ENCODE data around the gene EEFSEC.

Gene EEFSEC

DNA sequence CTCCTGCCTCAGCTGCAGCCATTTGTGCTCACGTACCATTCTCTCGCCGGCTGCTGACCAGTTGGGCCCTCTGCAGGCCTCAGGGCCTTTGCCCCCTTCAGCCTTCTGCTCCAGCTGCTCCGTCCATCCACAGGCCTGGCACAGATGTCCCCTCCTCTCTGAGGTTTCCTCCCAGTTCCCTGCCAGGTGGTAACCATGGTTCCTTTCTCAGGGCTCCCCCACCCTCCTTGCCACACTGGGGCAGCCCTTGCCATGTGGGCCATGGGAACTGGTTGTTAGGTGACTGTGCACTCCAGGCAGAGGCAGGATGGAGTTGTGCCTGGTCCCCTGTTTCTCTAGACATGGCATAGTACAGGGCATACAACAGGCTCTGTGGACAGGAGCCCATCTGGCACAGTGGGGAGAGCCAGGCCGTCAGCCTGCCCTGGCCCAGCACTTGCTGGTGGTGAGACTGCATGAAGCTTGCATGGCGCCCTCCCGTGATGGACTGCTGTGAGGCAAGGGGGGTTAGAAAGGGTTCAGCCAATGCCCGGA, 164.5 kb downstream of the EEFSEC start:
- DNase-seq (ENCODE audit: low spot score) = no peak

GRCh38 chr3:128318275-128318941, 165.1 kb downstream of the EEFSEC start:
- DNase-seq (ENCODE audit: low spot score) = no peak

DNA sequence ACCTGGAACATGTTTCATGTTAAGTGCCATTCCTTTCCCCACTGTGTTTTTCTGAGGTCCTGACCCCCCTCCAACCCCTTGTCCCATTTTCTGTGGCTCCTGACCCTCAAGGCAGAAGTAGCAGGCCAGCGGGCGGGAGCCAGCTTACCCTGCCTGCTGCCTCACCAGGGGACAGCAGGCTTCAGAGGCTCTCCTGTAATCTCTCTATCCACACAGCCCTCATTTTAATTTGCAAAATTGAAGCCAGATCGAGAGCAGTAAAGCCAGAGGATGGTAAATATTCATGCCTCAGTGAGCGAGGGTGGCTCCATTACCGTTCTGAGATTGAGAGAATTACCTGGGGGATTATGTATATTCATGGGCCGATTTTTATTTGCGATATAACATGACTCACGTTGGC, 165.8 kb downstream of the EEFSEC start:
- no peak for DNase-seq (ENCODE audit: low spot score)

- DNase-seq (ENCODE audit: low spot score) = no peak
These were observed 166.5 kb downstream of the EEFSEC start for GRCh38 chr3:128319741-128320141.

- DNase-seq (ENCODE audit: low spot score) = no peak
These were observed 167.5 kb downstream of the EEFSEC start for GRCh38 chr3:128320551-128321340.

GRCh38 chr3:128321418-128321817, 168.1 kb downstream of the EEFSEC start:
- DNase-seq (ENCODE audit: low spot score) = no peak

DNA sequence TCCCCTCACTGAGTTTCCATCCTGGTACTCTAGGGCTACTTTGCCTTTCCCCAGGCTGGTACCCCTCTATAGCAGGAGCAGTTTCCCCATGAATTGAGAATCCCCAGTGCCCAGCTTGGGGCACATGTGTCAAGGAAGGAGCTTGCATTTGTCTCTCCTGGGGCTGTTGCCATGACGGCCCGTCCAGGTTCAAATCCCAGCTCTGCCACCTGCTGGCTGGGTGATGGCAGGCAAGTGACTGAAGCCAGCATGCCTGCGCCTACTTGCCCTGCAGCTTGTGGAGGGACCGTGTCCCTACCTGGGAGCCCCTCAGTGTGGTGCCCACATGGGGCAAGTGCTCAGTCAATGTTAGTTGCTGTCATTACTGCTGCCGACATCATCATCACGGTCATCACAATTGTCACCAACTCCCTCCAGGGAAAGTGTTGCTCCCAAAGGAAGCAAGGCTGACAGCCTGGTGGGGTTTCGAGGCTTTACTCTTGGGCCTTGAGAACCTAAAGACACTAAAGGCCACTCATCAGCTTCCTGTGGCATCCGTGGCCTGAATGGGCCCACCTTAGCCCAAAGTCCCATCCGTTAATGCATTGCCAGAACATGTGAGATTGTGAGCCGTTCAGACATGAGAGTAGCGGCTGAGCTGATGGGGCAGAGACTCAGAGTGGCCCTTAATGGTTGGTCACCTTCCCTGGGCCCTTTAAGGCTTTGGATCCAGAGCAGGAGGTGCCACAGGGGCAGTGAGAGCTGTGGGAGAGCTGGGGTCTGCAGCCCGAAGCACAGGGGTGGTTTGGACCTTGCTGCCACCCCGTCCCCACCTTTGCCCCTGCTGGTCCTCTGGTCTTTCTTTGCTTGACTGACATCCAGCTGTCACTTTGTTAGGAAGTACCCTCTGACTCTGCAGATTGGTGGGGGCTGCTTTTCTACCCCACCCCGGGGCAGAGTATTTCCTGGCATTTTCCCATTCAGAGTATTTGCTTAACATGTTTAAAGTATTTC, 169.0 kb downstream of the EEFSEC start:
- peak; percentile 30 for DNase-seq (ENCODE audit: low spot score)

DNA sequence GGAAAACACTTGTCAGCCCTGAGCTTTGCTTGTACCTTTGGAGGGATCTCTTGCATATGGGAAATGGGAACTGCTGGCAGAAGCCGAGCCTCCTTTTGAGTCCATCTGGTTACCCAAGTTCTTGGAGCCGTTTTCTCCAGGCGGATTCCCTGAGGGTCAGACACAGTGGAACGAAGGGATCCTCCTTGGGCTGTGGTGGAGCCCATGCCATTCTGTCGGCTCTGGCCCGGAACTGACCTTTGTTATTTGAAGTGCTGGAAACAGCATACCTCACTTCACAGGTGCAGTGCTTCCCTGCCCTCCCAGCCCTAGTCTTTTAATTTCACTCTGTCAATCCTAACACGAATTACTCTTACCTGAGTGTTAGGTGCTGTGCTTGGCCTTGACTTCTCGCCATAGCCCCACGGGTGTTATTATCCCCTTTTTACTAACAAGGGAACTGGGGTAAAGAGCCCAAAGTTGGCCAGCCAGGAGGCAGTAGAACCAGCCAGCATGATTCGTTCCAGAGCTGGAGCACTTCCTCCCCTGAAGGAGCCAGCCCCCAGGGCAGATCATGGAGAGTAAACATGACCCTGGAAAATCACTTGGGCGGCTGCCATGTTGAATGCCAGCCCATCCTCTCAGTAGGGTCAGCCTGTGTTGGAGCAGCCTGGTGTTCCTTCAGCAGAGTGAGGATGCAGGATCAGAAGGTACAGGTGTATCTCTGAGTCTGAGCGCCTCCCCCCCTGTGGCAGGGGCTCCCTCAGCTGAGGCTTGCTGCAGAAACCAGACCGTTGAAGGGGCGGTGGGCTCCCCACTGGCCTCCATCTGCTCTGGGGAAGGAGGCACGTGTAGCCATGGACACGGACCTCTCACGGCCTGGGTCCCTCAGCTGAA, 170.2 kb downstream of the EEFSEC start:
- no peak for DNase-seq (ENCODE audit: low spot score)

DNA sequence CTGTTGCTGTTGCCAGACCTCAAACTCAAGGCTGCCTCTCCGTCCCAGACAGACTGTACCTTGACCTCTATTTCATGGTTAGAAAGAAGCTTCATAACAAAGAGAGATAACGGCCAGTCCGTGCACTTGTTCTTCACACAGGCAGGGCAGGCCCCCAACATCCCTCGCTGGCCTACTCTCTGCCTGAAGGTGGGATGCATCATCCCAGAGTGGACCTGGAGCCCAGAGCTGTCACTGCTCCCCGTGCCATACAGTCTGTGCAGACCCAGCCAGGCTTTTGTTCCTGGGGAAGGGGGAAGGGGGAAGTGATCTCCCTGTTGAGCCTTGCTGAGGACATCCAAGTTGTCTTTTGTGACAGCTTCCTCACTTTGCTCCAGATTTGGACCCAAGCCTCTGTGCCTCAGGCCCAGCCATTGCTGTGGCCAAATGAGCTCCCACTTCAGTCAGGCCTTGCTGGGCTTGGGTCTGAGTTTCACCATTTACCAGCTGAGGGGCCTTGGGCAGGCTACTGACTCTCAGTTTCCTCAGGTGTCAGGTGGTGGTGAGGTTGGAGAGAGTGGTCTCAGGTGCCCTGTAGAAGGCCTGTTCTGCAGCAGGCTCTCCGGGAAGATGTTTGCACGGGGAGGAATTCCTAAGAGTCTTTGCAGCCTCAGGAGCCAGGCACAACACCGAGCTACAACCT, 171.8 kb downstream of the EEFSEC start:
- no peak for DNase-seq (ENCODE audit: low spot score)

DNA sequence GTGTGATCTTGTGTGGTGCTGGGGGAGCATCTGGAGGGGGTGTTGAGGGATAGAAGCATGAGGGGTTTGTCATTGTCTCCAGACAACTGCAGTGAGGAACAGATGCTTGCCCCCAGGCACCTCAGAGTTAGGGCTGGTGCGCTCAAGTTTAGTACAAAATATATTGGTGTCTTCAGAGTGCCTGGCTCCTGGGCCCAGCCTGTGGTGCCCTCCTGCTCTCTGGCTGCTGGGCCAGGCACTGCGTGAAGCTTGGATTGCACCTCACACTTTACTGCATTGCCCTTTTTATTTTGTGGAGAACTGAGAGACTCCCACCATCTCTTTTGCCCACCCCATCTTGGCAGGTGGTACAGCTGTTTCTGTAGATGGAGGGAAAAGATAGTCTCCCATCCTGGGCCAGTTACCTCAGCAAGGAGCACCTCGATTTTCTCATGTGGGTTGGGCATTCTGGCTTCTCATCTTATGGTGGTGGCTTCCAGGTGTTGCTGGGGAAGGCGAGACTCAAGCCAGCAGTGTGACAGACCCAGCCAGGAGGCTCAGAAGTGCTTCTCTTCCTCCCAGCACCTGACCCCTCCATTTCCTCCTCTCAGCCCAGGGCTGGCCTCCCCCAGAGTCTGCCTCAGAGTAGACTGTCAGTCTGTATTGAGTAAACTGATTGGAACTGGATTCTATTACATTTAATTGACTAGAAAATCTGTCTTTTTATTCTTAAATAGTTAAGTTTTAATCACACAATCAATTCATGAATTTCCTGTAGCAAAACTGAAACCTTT, 173.0 kb downstream of the EEFSEC start:
- DNase-seq (ENCODE audit: low spot score) = no peak

- no peak for DNase-seq (ENCODE audit: low spot score)
These were observed 174.3 kb downstream of the EEFSEC start for GRCh38 chr3:128327606-128328031.

DNA sequence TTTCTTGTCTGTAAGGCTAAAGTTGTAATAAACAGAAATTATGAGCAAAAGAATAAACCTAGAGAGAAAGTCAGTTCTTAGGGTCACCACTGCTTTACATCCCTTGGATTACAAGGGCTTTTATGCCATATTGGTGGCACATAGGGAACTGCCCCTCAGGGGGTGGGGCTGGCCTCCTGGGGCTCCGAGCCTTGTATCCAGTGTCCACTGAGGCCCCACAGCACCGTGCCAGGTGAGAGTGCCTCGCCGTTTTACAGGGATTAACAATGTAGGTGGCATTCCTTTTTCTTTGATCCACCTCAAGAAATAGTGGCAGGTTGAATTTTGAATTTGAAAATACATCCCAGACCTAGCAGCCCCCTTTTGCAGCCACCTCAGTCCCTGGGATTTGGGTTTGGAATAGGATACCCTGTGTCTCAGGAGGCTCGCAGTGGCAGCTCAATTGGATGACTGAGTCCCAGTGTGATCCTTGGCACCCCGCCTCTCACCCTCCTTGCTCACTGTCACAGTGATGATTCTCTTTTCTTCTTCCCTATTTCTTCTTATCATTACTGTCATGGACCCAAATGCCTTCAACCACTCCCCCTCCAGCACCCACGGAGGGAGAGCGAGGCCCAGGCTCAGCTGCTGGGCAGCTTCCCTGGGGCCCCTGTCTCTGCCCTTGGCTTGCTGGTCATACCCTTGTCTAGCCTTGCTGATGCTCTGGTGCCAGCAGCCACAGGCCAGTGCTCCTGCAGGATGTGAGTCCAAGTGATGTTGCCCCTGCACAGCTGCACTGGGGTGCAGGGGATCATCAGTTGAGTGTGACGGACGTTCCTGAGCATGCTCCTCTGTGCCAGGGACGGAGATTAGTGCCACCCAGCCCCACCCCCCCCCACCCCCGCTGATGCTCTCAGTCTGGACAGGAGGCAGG, 175.5 kb downstream of the EEFSEC start:
- no peak for DNase-seq (ENCODE audit: low spot score)

DNA sequence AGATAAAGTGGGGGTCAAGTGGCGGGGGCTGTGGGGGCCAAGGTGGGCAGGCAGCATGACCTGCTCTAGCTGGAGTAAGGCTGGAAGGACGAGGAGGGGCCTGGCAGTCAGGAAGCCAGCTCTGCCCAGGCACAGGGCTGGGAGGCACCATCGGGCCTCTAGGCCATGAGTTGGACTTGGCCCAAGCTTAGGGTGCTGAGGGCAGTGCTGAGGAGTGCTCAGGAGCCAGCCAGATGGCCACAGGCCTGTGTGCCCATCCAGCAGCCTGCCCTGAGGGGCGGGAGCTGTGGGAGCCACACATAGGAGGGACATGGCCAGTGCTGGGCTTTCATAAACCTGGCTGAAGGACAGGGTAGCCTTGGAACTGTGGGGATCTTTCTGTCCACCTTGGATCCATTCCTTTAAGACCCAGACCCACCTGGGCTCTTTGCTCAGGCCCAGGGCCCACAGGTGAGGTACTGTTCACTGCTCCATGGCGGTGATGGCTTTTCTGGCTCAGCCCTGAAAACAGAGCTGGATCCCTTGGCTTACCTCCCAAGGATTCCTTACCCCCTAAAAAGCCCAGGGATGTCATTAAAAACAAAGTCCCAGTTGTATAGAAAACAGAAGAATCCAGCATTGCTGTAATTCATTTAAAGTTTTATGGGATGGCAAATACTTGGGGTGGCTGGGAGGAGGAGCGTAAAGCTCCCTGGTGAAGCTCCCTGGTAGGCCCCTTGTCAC, 176.4 kb downstream of the EEFSEC start:
- no peak for DNase-seq (ENCODE audit: low spot score)

DNA sequence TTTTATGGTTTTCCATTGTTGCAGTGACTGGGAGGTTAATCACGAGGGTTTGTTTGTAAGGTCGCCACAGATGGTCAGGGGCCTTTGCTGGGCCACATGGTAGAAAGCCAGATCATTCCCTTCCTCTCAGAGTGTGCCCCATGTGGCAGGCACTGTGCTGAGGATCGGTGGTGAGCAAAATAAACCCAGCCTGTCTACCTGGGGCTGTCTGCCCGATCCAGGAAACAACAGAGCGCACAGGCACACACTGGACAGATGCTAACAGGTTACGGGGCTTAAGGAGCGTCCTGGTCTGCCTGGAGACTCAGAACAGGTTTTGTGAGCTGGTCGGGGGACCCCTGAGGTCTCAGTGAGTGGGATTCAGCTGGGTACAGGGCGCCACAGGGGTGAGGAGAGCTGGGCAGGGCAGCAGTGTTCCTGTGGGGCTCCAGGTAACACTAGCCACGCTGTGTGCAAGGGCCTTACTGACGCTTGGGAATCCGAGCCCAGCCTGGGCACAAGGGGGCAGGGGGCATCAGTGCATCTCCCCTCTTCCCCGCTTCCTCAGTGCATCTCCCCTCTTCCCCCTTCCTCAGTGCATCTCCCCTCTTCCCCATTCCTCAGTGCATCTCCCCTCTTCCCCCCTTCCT, 177.0 kb downstream of the EEFSEC start:
- DNase-seq (ENCODE audit: low spot score) = no peak

DNA sequence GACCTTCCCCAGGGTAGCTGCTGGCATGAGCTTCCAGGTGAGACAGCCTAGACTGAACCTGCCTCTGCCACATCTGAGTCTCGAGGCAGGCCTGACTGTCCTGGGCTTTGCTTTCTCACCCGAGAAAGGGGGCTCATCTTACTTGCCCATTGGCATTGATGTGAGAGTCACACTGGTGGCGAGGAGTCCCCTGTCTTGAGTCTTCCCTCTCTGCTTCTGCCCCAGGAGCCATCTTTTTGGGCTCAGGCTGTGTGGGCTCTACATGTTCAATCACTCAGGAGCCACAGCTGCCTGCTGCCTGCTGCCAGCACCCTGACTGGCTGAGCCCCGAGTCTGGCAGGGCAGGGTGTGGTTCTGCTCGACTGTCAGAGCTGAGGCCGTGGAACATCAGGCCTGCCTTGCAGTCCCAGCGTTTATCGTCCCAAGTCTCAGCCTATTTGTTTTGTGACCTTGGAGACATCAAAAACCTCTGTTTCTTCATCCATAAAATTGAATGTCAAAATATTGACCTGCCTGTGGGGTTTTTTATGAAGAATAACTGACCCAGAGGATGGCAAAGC, 180.9 kb downstream of the EEFSEC start:
- DNase-seq (ENCODE audit: low spot score) = no peak

GRCh38 chr3:128334766-128335165, 181.5 kb downstream of the EEFSEC start:
- no peak for DNase-seq (ENCODE audit: low spot score)

DNA sequence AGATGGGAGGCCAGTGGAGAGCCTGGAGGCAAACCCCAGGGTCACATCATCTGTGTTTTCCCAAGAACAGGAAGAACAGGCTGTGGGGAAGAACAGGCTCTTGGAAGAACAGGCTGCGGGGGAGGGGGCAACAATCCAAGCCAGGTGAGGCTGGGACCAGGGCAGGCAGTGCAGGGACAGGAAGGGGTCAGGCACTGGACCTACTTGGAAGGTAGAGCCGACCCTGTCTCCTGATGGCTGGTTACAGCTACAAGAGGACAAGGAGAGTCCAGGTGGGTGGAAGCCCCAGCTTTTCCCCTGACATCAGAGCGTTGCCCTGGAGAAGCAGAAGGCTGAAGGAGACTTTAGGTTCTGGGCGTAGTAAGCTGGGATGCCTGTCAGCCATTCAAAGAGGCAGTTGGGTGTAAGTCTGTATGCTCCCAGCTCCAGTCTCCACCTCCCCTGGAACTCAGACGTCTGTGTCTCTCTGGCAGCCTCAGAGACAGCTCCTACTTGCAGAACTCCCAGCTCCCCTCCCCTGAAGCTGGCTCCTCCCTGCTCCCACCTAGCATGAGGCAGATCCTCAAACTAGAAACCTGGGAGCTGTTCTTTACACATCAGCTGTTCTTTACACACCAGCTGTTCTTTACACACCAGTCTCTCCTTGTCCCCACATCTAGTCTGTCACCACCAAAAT, 182.5 kb downstream of the EEFSEC start:
- no peak for DNase-seq (ENCODE audit: low spot score)
